ENCODE results near the gene GALNT2. TPM values are rescaled to one million over a fixed set of nuclear protein-coding genes. Genes with fewer than 3 reads are reported as not detected.
A peak's percentile ranks its signal among the peaks of the same experiment; 100 is the strongest.

Gene GALNT2
- total RNA-seq, 1 donor from 2014 or later: 67.9 TPM

- Mint-ChIP-seq H3K4me1 (ENCODE audit: low read depth) (no peaks in the 10 kb centered on the region), H3K36me3 (ENCODE audit: low read depth) (no peaks in the 10 kb centered on the region), H3K27me3 (ENCODE audit: insufficient read depth) (peaks cover 22% of the 10 kb centered on the region), H3K9me3 (peaks cover 6% of the 10 kb centered on the region), H3K27ac (no peak overlapping the region), H3K4me3 (no peak overlapping the region)
- intact Hi-C loops (cut with micrococcal nuclease): no loop called here
- DNase-seq (ENCODE audit: low spot score): no peak
Measured at GRCh38 chr1:230057100-230057499, 9.9 kb upstream of the GALNT2 start.

GRCh38 chr1:230057681-230058565 is 9.1 kb upstream of the GALNT2 start:
- Mint-ChIP-seq H3K27ac (no peak overlapping the region), H3K4me1 (ENCODE audit: low read depth) (no peaks in the 10 kb centered on the region), H3K27me3 (ENCODE audit: insufficient read depth) (peaks cover 22% of the 10 kb centered on the region), H3K4me3 (no peak overlapping the region), H3K9me3 (peaks cover 12% of the 10 kb centered on the region), H3K36me3 (ENCODE audit: low read depth) (no peaks in the 10 kb centered on the region)
- no peak for DNase-seq (ENCODE audit: low spot score)
- intact Hi-C loops (cut with micrococcal nuclease): no loop called here

- peaks cover 3% of the 10 kb centered on the region for H3K36me3 Mint-ChIP-seq (ENCODE audit: low read depth)
- H3K4me1 Mint-ChIP-seq (ENCODE audit: low read depth): no peaks in the 10 kb centered on the region
- peaks cover 22% of the 10 kb centered on the region for H3K27me3 Mint-ChIP-seq (ENCODE audit: insufficient read depth)
- no peak overlapping the region for H3K4me3 Mint-ChIP-seq
- peaks cover 16% of the 10 kb centered on the region for H3K9me3 Mint-ChIP-seq
- H3K27ac Mint-ChIP-seq: no peak overlapping the region
- intact Hi-C loops (cut with micrococcal nuclease): no loop called here
- no peak for DNase-seq (ENCODE audit: low spot score)
Measured at GRCh38 chr1:230058626-230059025, 8.4 kb upstream of the GALNT2 start.

GRCh38 chr1:230061801-230062200 is 5.2 kb upstream of the GALNT2 start:
- DNase-seq (ENCODE audit: low spot score): no peak
- H3K4me1 Mint-ChIP-seq (ENCODE audit: low read depth): peaks cover 12% of the 10 kb centered on the region
- intact Hi-C loops (cut with micrococcal nuclease): loop anchor here (10.0 kb wide), 1 partner anchor 1183 kb away; the partner anchor contains the start of gene GNPAT
- H3K4me3 Mint-ChIP-seq: no peak overlapping the region
- H3K36me3 Mint-ChIP-seq (ENCODE audit: low read depth): peaks cover 5% of the 10 kb centered on the region
- no peak overlapping the region for H3K27ac Mint-ChIP-seq
- H3K27me3 Mint-ChIP-seq (ENCODE audit: insufficient read depth): peaks cover 22% of the 10 kb centered on the region
- peaks cover 16% of the 10 kb centered on the region for H3K9me3 Mint-ChIP-seq

- Mint-ChIP-seq H3K9me3 (peaks cover 16% of the 10 kb centered on the region), H3K27ac (no peak overlapping the region), H3K4me3 (no peak overlapping the region), H3K27me3 (ENCODE audit: insufficient read depth) (peaks cover 17% of the 10 kb centered on the region), H3K36me3 (ENCODE audit: low read depth) (peaks cover 5% of the 10 kb centered on the region), H3K4me1 (ENCODE audit: low read depth) (peaks cover 12% of the 10 kb centered on the region)
- intact Hi-C loops (cut with micrococcal nuclease): loop anchor here (10.0 kb wide), 1 partner anchor 1182 kb away; the partner anchor contains the start of gene GNPAT
- no peak for DNase-seq (ENCODE audit: low spot score)
Measured at GRCh38 chr1:230062521-230062920, 4.5 kb upstream of the GALNT2 start.

GRCh38 chr1:230064283-230064682 is 2.8 kb upstream of the GALNT2 start:
- H3K27ac Mint-ChIP-seq: no peak overlapping the region
- DNase-seq (ENCODE audit: low spot score): no peak
- H3K36me3 Mint-ChIP-seq (ENCODE audit: low read depth): peaks cover 13% of the 10 kb centered on the region
- H3K27me3 Mint-ChIP-seq (ENCODE audit: insufficient read depth): peaks cover 14% of the 10 kb centered on the region
- H3K4me1 Mint-ChIP-seq (ENCODE audit: low read depth): peaks cover 24% of the 10 kb centered on the region
- no peak overlapping the region for H3K4me3 Mint-ChIP-seq
- intact Hi-C loops (cut with micrococcal nuclease): loop anchor here (10.0 kb wide), 1 partner anchor 1181 kb away; the partner anchor contains the start of gene GNPAT
- peaks cover 16% of the 10 kb centered on the region for H3K9me3 Mint-ChIP-seq

GRCh38 chr1:230065161-230065560 is 1.9 kb upstream of the GALNT2 start:
- H3K4me1 Mint-ChIP-seq (ENCODE audit: low read depth): peaks cover 32% of the 10 kb centered on the region
- H3K27me3 Mint-ChIP-seq (ENCODE audit: insufficient read depth): peaks cover 5% of the 10 kb centered on the region
- no peak for DNase-seq (ENCODE audit: low spot score)
- no peak overlapping the region for H3K27ac Mint-ChIP-seq
- H3K36me3 Mint-ChIP-seq (ENCODE audit: low read depth): peaks cover 14% of the 10 kb centered on the region
- H3K4me3 Mint-ChIP-seq: no peak overlapping the region
- peaks cover 16% of the 10 kb centered on the region for H3K9me3 Mint-ChIP-seq
- intact Hi-C loops (cut with micrococcal nuclease): loop anchor here (5.0 to 10.0 kb wide), 2 partner anchors 972 to 1180 kb away; partner anchors contain the start of gene GNPAT

- Mint-ChIP-seq H3K4me3 (no peak overlapping the region), H3K36me3 (ENCODE audit: low read depth) (peaks cover 14% of the 10 kb centered on the region), H3K27me3 (ENCODE audit: insufficient read depth) (peaks cover 4% of the 10 kb centered on the region), H3K27ac (no peak overlapping the region), H3K4me1 (ENCODE audit: low read depth) (peaks cover 36% of the 10 kb centered on the region), H3K9me3 (peaks cover 16% of the 10 kb centered on the region)
- DNase-seq (ENCODE audit: low spot score): no peak
- intact Hi-C loops (cut with micrococcal nuclease): loop anchor here (5.0 to 10.0 kb wide), 2 partner anchors 972 to 1179 kb away; partner anchors contain the start of gene GNPAT
Measured at GRCh38 chr1:230065571-230065970, 1.5 kb upstream of the GALNT2 start.

- Mint-ChIP-seq H3K36me3 (ENCODE audit: low read depth) (peaks cover 14% of the 10 kb centered on the region), H3K4me1 (ENCODE audit: low read depth) (peaks cover 41% of the 10 kb centered on the region), H3K9me3 (peaks cover 16% of the 10 kb centered on the region), H3K27me3 (ENCODE audit: insufficient read depth) (peaks cover 4% of the 10 kb centered on the region), H3K27ac (peak overlapping the region; percentile 85), H3K4me3 (peak overlapping the region; percentile 86)
- no peak for DNase-seq (ENCODE audit: low spot score)
- intact Hi-C loops (cut with micrococcal nuclease): loop anchor here (1.0 to 10.0 kb wide), 4 partner anchors 402 to 1179 kb away; partner anchors contain the start of genes COG2 and GNPAT
Measured at GRCh38 chr1:230066031-230066430, 1.0 kb upstream of the GALNT2 start.

GRCh38 chr1:230067419-230067870 is 407 bp downstream of the GALNT2 start:
- intact Hi-C loops (cut with micrococcal nuclease): loop anchor here (1.0 to 10.0 kb wide), 7 partner anchors 60 to 1177 kb away; partner anchors contain the start of genes COG2, GNPAT, TAF5L and URB2
- peaks cover 7% of the 10 kb centered on the region for H3K9me3 Mint-ChIP-seq
- H3K27me3 Mint-ChIP-seq (ENCODE audit: insufficient read depth): no peaks in the 10 kb centered on the region
- peaks cover 17% of the 10 kb centered on the region for H3K36me3 Mint-ChIP-seq (ENCODE audit: low read depth)
- peak overlapping the region; percentile 93 for H3K4me3 Mint-ChIP-seq
- peak overlapping the region; percentile 89 for H3K27ac Mint-ChIP-seq
- DNase-seq (ENCODE audit: low spot score): peak; percentile 15
- peaks cover 54% of the 10 kb centered on the region for H3K4me1 Mint-ChIP-seq (ENCODE audit: low read depth)

GRCh38 chr1:230067871-230068620 is 1.0 kb downstream of the GALNT2 start:
- peak overlapping the region; percentile 93 for H3K4me3 Mint-ChIP-seq
- peak; percentile 19 for DNase-seq (ENCODE audit: low spot score)
- H3K27ac Mint-ChIP-seq: peak overlapping the region; percentile 89
- intact Hi-C loops (cut with micrococcal nuclease): loop anchor here (1.0 to 10.0 kb wide), 10 partner anchors 16 to 1177 kb away; partner anchors contain the start of genes COG2, GNPAT, TAF5L and URB2
- H3K4me1 Mint-ChIP-seq (ENCODE audit: low read depth): peaks cover 59% of the 10 kb centered on the region
- H3K27me3 Mint-ChIP-seq (ENCODE audit: insufficient read depth): no peaks in the 10 kb centered on the region
- peaks cover 4% of the 10 kb centered on the region for H3K9me3 Mint-ChIP-seq
- H3K36me3 Mint-ChIP-seq (ENCODE audit: low read depth): peaks cover 17% of the 10 kb centered on the region

- peak overlapping the region; percentile 89 for H3K27ac Mint-ChIP-seq
- H3K27me3 Mint-ChIP-seq (ENCODE audit: insufficient read depth): no peaks in the 10 kb centered on the region
- peak overlapping the region; percentile 93 for H3K4me3 Mint-ChIP-seq
- peaks cover under 1% of the 10 kb centered on the region for H3K9me3 Mint-ChIP-seq
- DNase-seq (ENCODE audit: low spot score): no peak
- peaks cover 64% of the 10 kb centered on the region for H3K4me1 Mint-ChIP-seq (ENCODE audit: low read depth)
- intact Hi-C loops (cut with micrococcal nuclease): loop anchor here (1.0 to 10.0 kb wide), 5 partner anchors 16 to 1176 kb away; partner anchors contain the start of gene GNPAT
- peaks cover 17% of the 10 kb centered on the region for H3K36me3 Mint-ChIP-seq (ENCODE audit: low read depth)
Measured at GRCh38 chr1:230068621-230068873, 1.5 kb downstream of the GALNT2 start.
